NOMO-1 (cell line): ENCODE data around the gene BCAS2.
"Not testable (repeated sequence)": the region's sequence is repeated elsewhere in the genome, so short reads cannot be mapped to it uniquely, and the experiment has no call there.

Experiments
- DNase-seq, 2 experiments: peaks; one replicate each; lab custom pipeline; 2025; ENCODE audit not compliant: unreplicated experiment in 2 of 2; lab: John Stamatoyannopoulos, UW

Gene BCAS2

DNA sequence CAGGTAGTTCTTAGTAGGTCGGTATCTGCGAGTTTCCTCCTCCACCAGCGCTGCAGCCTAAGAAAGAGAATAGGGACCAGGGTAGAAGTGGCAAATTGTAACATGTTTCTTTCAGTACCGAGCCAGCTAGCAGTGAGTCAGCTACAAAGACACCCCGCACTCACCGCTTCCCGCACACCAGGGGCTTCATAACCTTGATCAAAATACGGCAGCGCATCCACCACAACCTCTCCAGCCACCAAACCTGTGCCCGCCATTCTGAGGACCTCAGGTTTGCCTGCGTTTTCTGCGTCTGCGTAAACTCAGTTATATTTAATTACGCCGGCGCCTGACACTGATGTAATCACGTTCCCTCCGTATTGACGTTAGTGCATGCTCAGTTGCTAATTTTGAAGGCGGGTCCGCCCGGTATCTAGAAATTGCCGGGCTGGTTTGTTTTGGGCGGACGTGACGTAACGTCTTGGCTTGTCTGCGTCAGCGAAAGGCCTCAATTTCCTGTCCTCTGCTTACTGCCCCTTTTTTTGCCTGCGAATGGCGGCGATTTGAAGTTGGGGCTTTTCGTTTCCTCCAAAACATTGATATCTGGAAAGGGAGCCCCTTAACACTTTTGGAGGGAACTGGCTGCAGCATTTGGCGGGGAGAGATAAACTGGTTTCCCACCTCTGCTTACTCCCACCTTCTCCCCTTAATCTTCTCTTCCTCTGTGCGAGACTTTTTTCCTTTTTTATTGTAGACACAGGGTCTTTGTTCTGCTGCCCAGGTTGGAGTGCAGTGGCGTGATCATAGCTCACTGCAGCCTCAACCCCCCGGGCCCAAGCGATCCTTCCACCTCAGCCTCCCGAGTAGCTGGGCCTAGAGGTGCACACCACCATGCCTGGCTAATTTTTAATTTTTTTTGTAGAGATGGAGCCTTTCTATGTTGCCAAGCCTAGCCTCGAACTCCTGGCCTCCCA is at the start of gene BCAS2:
BCAS2 (minus strand) TSS at position 281 of the 953 bp plus-strand sequence; CDS start at position 257, 24 bp downstream.
- peak; percentile 97 to 98 for DNase-seq

DNA sequence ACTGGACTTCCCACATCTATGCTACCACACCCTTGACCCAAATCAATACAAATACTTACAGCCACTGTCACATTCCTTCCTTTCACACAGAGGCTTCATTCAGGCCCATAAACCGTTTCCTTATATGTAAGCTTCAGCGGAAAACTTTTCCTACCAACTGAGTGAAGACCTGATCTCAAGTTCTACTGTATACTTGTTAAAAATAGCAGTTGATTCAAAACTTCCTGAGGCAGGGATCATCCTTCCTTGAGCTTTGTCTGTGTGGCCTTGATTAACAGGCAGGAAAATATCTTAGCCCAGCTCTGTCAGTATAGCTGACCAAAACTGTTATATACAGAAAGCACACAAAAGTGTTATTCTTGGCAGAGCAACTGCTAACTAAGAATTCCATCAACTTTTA is 45.7 kb upstream of the BCAS2 start:
- DNase-seq, result no peak

DNA sequence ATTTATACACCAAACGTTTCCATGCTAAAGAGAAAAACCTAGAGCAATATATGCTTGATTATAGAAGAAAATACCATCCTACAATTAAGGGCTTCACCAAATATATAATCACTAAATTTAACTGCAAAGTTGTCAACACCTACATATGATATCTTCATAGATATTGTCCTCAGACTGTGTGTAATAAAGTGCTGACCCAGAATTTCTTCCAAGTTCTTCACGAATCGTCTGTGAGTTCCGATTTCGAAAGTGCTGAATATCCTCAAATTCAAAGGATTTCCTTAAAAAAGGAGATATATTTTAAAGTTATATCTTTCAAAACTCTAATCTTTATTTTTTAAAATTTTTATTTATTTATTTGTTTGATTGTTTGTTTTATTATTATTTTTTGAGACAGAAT is 41.9 kb upstream of the BCAS2 start:
- DNase-seq, result no peak

DNA sequence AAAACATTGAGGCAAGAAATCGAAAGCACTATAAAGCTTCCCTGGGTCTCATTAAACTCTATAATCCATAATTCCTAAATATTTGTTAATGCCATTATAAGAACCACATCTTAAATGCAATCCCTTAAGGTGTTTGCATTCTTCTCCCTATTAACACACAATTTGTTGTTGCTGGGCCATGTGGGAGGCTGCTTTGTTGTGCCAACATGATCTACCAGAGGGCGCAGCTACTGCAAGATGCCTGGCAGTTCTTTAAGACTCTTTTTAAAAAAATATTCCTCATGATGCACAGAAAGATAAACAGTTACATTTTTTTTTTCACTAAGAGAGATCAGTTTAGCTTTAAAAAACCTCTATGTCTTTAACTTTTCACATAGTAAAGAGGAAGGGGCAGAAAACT is 39.0 kb upstream of the BCAS2 start:
- no peak for DNase-seq

DNA sequence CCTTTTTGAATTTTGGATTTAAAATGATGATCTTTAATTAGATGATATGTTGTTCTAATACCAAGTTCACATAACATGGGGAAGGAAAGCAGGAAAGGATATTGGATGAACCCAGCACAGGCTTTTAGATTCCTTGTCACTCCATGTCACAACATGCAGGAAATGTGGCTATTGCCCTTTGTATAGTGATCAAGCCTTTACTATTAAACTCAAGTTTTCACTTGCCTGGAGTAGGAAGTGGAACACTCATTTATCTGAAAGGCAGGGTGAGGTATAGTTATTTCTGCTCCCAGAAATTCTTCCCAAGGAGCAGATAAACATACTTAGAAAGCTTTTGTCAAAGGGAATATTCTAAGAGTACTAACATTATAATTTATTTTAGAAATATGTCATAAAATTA is 37.2 kb upstream of the BCAS2 start:
- DNase-seq, result no peak

DNA sequence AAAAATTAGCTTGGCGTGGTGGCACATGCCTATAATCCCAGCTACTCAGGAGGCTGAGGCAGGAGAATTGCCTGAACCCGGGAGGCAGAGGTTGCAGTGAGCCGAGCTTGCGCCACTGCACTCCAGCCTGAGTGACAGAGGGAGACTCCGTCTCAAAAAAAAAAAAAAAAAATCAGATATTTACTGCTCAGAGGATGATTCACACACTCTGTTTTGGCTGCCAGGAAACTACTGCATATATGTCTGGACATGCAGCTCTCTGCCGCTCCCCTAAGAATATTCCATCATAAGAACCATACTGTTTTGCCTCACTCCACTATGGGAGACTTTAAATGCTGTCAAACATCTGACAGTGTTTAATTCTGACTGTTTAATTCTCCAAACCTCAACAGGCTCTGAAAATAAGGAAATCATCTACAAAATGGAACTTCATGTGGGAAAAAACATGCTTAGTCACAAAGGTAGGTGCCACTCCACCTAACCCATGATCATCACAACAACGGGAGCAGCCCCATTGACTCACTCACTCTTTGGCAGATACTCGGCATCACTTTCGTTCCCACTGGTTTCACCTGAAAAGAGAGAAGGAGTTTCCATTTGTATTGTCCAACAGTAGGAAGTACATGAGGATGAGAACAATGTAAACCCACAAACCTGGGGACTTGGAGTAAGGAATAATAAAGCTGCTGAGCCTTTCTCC is 29.3 kb upstream of the BCAS2 start:
- DNase-seq, result no peak

DNA sequence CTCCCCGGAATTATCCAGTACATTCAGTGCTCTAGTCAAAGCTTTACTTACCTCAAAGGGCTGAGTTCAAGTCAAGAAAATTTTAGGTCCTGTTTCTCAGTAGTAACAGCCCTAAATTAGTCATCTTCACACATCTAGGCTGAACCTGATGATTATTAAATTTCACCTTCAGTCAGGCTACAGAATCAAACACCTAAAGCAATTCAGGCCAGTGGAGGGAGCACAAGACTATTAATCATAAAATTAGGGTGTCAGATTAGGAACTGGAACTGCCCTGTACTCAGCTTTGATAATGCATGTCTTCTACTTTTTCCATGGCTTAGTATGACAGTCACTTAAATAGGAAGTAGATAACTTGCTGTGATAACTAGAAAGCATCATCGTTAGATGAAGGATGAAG is 28.4 kb upstream of the BCAS2 start:
- no peak for DNase-seq

DNA sequence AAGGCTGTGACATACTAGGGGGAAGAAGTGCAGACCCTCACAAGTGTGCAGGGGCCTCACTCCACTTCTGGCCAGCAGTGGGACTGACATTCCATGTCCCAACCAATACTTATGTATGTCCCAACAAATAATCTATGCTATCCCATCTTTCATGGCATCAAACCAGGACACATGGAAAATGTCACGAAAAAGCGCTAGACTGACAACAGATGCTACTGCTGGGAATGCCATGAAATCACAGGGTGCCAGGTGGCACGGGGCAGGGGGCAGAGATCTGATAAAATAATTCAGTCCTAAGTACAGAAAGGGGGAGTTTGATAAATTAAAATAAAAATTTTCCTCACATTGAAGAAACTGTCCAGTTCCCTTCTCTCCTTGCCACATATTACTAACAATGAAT is 27.6 kb upstream of the BCAS2 start:
- DNase-seq, result no peak

DNA sequence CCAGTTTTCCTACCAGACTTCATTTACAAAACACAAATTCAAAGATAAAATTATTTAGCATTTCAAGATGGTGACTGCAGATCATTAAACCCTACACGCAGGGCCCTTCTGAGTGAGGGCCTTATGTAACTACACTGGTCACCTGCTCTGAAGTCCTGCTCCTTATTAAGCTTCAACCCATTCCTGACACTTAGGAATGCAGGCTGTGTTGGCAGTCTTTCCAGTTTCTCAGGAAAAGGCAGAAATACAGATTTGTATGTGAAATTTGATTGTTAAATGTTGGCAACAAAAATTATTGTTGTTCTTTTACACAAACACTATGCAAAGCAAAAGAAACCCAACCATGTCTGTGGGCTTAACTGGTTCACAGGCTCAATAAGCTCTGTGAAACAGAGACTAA is 25.8 kb upstream of the BCAS2 start:
- no peak for DNase-seq

DNA sequence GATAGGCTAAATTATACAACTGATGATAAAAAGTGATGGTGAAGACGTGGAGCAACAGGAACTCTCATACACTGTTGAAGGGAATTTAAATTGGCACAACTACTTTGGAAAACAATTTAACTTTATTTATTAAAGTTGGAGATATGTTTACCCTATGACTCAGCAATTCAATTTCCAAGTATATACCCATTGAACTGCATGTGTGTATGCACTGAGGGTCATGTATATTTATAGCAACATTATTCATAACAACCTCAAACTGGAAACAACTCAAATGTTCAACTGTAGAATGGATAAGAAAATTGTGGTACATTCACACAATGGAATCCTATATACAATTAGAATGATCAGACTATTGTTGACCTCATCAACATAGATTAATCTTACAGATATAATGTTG is 16.5 kb upstream of the BCAS2 start:
- DNase-seq, result no peak

DNA sequence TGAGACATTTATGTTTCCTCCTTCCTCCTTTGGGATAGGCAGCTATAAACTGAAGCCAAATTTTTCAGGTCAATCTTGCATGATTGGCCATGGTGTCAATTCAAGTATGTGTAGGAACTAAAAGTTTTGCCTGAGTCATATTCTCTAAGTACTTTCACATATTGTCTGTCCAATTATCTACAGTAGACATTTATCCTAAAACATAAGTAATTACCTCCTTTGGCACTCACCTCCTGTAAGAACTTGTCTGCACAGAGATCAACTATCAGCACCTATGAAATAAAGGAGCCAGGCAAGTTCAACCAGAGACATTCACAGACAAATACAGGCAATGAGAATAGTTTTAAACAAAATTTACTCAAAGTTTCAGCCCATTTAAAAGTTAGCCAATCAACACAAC is 14.2 kb upstream of the BCAS2 start:
- no peak for DNase-seq

DNA sequence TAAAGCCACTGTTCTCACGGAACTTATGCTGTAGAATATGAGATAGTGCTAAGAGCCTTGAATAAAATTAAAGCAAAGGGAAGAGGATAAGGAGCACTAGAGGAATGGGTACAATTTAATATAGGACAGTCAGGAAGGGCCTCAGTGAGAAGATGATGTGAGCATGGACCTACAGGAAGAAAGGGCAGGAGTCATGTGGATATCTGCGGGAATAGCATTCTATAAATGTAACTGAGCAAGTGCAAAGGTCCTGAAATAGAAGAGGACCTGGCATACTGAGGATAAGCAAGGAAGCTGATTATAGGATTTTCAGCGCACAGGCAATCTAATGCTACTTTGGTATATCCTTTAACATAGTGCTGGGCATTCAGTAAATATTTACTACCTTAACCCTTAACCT is 12.6 kb upstream of the BCAS2 start:
- no peak for DNase-seq

DNA sequence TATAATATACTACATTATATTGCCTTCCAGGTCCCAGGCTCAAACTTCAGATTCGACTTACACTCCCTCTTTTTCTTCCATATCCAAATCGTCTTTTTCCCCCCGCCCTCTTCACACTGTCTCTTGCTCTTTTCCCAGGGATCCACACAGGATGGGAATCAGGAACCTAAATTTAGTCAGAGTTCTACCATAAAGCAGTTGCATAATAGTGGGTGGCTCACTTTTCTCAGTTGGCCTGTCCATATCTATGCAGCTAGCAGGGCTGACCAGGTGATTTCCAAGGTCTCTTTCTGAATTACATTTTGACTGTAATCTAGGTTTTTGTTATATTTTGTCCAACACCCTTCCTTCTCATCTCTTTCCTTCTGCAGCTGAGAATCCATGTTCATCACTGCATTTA is 7.7 kb upstream of the BCAS2 start:
- DNase-seq, result no peak

DNA sequence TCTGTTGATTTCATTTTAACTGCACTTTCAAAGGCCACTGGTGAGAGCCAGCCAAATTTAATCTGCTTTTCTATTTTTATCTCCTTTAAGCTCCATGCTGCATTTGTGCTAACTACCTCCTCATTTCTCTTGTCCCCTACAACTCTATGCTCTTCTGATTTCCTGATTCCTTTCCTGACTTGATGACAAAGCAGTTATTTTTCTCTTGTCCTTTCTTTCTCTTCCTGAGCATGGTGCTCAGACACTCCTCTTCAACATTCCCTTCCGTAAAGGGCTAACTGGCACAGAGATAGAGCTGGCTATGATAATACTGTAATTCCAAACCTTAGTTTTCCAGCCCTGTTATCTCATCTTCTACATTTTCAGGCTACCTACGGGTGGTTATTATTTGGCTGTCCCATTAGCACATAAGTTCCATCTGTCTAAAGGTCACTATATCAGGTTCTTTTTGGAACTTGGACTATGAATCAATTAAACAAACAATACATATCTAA is 6.8 kb upstream of the BCAS2 start:
- DNase-seq, result no peak

DNA sequence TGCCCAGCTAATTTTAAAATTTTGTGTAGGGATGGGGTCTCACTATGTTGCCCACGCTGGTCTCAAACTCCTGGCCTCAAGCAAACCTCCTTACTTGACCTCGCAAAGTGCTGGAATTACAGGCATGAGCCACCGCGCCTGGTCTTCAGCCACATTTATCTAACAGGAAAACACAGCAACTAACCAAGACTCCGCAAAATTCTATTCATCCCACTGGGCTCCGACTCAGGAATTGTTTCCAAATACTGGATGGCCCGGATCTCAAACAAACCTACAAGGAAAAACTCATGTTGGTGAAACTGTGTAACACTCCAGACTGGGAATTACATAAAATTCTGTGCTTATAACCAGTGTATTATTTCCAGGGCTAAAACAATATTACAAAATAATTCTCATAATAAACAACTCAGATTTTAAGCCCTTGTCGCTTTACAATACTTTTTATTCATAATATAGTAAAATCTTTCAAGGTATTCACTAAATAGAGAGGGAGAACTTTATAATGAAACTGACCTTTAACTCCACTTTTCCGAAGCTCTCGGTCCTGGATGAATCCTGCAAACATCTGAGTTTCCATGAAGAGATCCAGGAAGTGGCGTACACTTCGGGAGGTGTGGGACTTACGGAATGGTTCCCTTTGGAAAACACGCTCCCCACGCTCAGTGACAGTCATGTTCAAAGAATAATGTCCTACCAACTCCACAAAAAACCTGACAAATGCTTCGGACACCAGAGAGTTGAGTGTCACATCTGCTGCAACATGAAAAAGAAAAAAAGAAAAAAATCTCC is 6.0 kb upstream of the BCAS2 start:
- no peak for DNase-seq

DNA sequence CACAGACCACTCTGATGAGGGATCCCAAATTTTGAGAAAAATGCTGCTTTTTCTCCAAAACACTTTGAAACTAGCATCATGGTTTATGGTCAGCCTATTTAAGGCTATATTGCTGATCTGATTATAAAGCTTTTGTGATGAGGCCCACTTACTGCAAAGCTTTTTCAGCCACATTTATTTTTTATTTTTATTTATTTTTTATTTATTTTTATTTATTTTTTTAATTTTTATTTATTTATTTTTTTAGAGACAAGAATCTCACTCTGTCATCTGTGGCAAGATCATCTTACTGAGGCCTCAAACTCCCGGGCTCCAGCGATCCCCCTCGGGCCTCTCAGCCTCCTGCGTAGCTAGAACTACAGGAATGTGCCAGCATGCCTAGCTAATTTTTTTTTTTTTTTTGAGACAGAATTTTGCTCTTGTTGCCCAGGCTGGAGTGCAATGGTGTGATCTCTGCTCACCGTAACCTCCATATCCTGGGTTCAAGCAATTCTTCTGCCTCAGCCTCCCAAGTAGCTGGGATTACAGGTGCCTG is 5.2 kb upstream of the BCAS2 start:
- no peak for DNase-seq

DNA sequence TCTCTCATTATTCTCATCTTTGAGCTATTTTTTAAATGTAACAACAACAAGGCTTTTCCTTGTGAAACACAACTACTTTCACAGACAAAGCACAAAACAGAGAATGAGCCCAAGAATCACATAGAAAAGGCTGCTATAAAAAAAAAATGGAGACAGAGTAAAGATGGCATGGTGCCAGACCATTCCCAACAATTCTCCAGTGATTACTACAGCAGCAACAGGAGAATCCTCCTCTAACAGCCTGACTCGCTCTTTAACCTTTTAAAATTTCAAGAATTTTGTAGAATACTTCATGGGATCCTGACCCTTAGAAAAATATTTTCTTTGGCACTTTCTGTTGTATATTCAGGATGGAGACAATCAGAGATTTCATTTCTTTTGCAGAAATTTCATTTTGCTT is 3.8 kb upstream of the BCAS2 start:
- DNase-seq, result no peak

DNA sequence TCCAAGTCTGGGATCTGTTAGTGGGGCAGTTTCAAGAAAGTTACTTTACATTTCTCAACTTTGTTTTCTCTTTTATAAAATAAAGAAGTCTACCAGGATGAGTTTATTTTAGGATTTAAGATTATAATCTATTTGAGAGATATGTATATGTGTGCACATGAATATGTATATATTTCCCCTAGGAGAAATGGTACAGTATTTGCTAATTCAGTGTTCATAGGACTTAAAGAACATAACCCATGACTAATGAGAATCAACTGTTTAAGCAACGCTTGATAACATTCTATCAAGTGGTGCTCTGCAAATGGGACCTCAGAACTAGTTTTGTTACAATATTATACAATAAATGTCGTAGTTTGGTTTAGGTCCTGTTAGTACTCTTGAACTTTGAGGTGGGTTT is 7.0 kb downstream of the BCAS2 start:
- DNase-seq, result no peak

DNA sequence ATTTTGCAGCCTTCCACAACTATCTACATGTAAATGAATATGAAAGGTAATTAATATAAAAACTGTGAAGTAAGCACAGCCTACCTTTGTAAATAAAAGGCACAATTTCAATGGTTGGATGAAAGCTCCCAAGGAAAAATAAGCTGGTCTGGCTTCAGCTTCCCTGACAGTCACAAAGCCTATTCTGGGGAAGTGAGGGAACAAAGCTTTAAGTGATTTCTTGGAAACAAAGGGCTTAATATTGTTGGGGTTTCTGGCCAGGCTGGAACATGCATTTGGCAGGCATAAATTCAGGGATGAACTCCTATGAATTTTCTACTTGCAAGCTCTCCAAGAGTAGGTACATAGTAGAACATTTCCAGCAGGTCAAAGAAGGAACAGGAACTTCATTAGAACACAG is 17.3 kb downstream of the BCAS2 start:
- DNase-seq, result no peak

DNA sequence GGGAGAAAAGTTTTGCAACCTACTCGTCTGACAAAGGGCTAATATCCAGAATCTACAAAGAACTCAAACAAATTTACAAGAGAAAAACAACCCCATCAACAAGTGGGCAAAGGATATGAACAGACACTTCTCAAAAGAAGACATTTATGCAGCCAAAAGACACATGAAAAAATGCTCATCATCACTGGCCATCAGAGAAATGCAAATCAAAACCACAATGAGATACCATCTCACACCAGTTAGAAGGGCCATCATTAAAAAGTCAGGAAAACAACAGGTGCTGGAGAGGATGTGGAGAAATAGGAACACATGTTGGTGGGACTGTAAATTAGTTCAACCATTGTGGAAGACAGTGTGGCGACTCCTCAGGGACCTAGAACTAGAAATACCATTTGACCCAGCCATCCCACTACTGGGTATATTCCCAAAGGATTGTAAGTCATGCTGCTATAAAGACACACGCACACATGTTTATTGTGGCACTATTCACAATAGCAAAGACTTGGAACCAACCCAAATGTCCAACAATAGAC is 18.4 kb downstream of the BCAS2 start:
- DNase-seq, result not testable (repeated sequence)

DNA sequence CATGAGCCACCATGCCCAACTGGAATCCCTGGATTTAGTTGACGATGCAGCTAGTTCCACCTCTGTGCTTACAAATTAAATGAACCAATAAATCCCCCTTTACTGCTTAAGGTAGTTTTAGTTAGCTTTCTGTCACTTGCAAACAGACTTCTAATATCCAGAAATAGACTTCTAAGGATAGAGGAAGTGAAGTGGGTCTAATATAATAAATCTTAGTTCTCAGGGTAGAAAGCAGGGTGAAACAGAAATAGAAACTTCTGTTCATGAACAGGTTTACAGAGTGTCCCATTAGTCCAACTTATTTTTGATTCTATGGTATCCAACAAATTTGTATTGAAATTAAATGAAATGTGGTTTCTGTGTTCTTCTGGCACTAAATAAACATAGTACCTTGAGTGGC is 20.1 kb downstream of the BCAS2 start:
- peak in 1 of 2 experiments; percentile 69 for DNase-seq
